HepG2 (cell line): ENCODE measurements around the gene NFKB2. TPM values are rescaled to one million over a fixed set of nuclear protein-coding genes. Genes with fewer than 3 reads are reported as not detected.

ENCODE experiments used
- IRF2 ChIP-seq: IDR thresholded peaks from 2 replicates; pipeline ENCODE4 v1.6.1; 2018; ENCODE audit warnings: missing genetic modification reagents, missing compliant biosample characterization
- NFAT5 ChIP-seq: sonication (generic); formaldehyde crosslinking; IDR thresholded peaks from 2 replicates; pipeline ENCODE4 v1.4.0; 2020; ENCODE audit warnings: missing genetic modification reagents
- PHF20 ChIP-seq: sonication (generic); formaldehyde crosslinking; IDR thresholded peaks from 2 replicates; pipeline ENCODE4 v1.5.0; 2020; ENCODE audit warnings: mild to moderate bottlenecking, missing genetic modification reagents
- SALL2 ChIP-seq: sonication (generic); formaldehyde crosslinking; IDR thresholded peaks from 2 replicates; pipeline ENCODE4 v1.8.1; 2023; ENCODE audit warnings: mild to moderate bottlenecking, missing genetic modification reagents, inconsistent platforms
- SAP130 ChIP-seq: IDR thresholded peaks from 2 replicates; pipeline ENCODE4 v1.6.1; 2016; ENCODE audit warnings: low read depth
- SOX13 ChIP-seq, 3 experiments: fragments of 450-650 bp in 1 of 3; sonication (generic) in 1 of 3; formaldehyde crosslinking in 1 of 3; IDR thresholded peaks in 2 of 3; conservative IDR thresholded peaks in 1 of 3; 2 replicates each; pipeline versions ENCODE4 v1.5.0 to v1.6.1; 2016 to 2020; ENCODE audit warnings: antibody characterized with exemption in 1 of 3, mild to moderate bottlenecking in 1 of 3, missing compliant biosample characterization in 1 of 3, missing genetic modification reagents in 1 of 3, moderate library complexity in 1 of 3
- SP4 ChIP-seq: sonication (generic); formaldehyde crosslinking; IDR thresholded peaks from 2 replicates; pipeline ENCODE4 v1.8.1; 2023; ENCODE audit warnings: mild to moderate bottlenecking, missing genetic modification reagents
- TFAP4 ChIP-seq: sonication (generic); IDR thresholded peaks from 2 replicates; pipeline ENCODE4 v1.6.1; 2016; ENCODE audit warnings: low read depth, borderline replicate concordance
- TFE3 ChIP-seq: IDR thresholded peaks from 2 replicates; pipeline ENCODE4 v1.6.1; 2016
- ZBTB21 ChIP-seq: sonication (generic); formaldehyde crosslinking; IDR thresholded peaks from 2 replicates; pipeline ENCODE4 v1.4.0; 2020; ENCODE audit warnings: missing genetic modification reagents
- ZBTB25 ChIP-seq: IDR thresholded peaks from 2 replicates; pipeline ENCODE4 v1.6.1; 2018; ENCODE audit warnings: missing genetic modification reagents
- ZBTB44 ChIP-seq: sonication (generic); formaldehyde crosslinking; IDR thresholded peaks from 2 replicates; pipeline ENCODE4 v1.4.0; 2020; ENCODE audit warnings: missing genetic modification reagents
- ZMYM3 ChIP-seq: sonication (generic); formaldehyde crosslinking; IDR thresholded peaks from 2 replicates; pipeline ENCODE4 v1.5.1; 2020; ENCODE audit warnings: mild to moderate bottlenecking, missing genetic modification reagents
- ZNF343 ChIP-seq: sonication (generic); formaldehyde crosslinking; IDR thresholded peaks from 2 replicates; pipeline ENCODE4 v1.4.0; 2020; ENCODE audit warnings: mild to moderate bottlenecking, missing genetic modification reagents
- ZNF800 ChIP-seq: sonication (generic); formaldehyde crosslinking; IDR thresholded peaks from 2 replicates; pipeline ENCODE4 v1.4.0; 2020; ENCODE audit warnings: missing genetic modification reagents
- polyA plus RNA-seq, 8 experiments: library from polyadenylated mRNA; depleted of rRNA in 3 of 8; stranded (reverse) in 7 of 8; unstranded in 1 of 8; fragments of >200 nt; fragmentation: Illumina TruSeq in 4 of 8; extraction: Trizol in 4 of 8; gene quantifications; 2 replicates each; pipeline versions ENCODE4 v1.2.1 to v1.2.3, GENCODE V29; 2011 to 2016; ENCODE audit warnings: low read depth in 4 of 8, missing spikeins in 1 of 8, mixed read lengths in 1 of 8; ENCODE audit not compliant: insufficient read depth in 1 of 8
- total RNA-seq, 5 experiments: library from RNA; depleted of rRNA; stranded (reverse); fragments of >200 nt; fragmentation: Illumina TruSeq; extraction: Trizol; gene quantifications; 2 replicates each; pipeline ENCODE4 v1.2.3, GENCODE V29; 2016; ENCODE audit warnings: low read depth in 1 of 5

Gene NFKB2
- total and polyA plus RNA-seq, 2 of the 13 experiments (the other 11 are each of a cell fraction or from before 2014, with no cell fraction given) = 7.7 to 12.5 TPM

GRCh38 chr10:102420714-102421506 is 25.4 kb downstream of the NFKB2 start, which contains the start of gene FBXL15 (continued):
- TF ChIP-seq TFE3 (CRISPR knock-in tag) = 0 out of 2 replicates have a peak, but pooled peaks have one; percentile 57
- peak; percentile 32 for TF ChIP-seq NFAT5 (CRISPR knock-in tag)
- TF ChIP-seq PHF20 (CRISPR knock-in tag) = peak; percentile 93
- no peak for TF ChIP-seq SOX13 (IDR thresholded peaks at IDR 0.05)
- peak in 1 of 2 experiments; percentile 29; a peak in 1 of 4 replicates for TF ChIP-seq SOX13 (CRISPR knock-in tag; conservative IDR thresholded peaks at IDR 0.05 in 1 of 2, IDR thresholded peaks at IDR 0.05 in 1 of 2)
- TF ChIP-seq ZBTB25 (CRISPR knock-in tag) = peak; percentile 95
- peak; percentile 85 for TF ChIP-seq ZNF800 (CRISPR knock-in tag)
- peak; percentile 87 for TF ChIP-seq ZNF343
- TF ChIP-seq TFAP4 = peak; percentile 75; the same call in 1 of the 2 replicates
- TF ChIP-seq SP4 (CRISPR knock-in tag) = peak; percentile 70; the same call in 1 of the 2 replicates
- peak; percentile 95 for TF ChIP-seq SAP130
- TF ChIP-seq ZBTB44 (CRISPR knock-in tag) = peak; percentile 82; the same call in 1 of the 2 replicates
- peak; percentile 86 for TF ChIP-seq SALL2
- TF ChIP-seq ZMYM3 (CRISPR knock-in tag) = peak; percentile 33; the same call in 1 of the 2 replicates
- peak; percentile 33; the same call in 1 of the 2 replicates for TF ChIP-seq ZBTB21 (CRISPR knock-in tag)
- peak; percentile 90 for TF ChIP-seq IRF2 (CRISPR knock-in tag)
